HG02938 (cell line): Measurements from ENCODE around the gene AGPAT3.

Source experiments
- ATAC-seq: cut with Tn5 transposase; IDR thresholded peaks from one replicate; pipeline ENCODE4 v1.9.1; 2021; ENCODE audit warnings: mild to moderate bottlenecking, moderate library complexity; ENCODE audit not compliant: unreplicated experiment

The AGPAT3 gene

DNA sequence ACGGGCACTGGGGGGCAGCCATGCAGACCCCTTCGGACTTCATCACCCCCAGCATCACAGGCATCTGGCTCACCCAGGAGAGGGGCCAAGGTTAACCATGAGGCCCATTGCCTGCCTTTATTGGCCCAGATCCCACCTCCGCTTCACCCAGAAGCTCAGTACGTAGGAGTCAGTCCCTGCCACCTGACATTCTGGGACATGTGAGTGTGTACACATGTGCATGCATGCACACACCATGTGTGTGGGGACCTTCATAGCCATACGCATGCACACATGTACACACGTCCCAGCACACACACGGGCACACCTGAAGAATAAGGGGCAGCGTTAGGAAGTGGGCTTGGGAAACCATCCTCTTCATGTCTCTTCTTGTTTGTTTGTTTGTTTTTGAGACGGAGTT is 123.0 kb downstream of the AGPAT3 start:
- no peak for ATAC-seq

DNA sequence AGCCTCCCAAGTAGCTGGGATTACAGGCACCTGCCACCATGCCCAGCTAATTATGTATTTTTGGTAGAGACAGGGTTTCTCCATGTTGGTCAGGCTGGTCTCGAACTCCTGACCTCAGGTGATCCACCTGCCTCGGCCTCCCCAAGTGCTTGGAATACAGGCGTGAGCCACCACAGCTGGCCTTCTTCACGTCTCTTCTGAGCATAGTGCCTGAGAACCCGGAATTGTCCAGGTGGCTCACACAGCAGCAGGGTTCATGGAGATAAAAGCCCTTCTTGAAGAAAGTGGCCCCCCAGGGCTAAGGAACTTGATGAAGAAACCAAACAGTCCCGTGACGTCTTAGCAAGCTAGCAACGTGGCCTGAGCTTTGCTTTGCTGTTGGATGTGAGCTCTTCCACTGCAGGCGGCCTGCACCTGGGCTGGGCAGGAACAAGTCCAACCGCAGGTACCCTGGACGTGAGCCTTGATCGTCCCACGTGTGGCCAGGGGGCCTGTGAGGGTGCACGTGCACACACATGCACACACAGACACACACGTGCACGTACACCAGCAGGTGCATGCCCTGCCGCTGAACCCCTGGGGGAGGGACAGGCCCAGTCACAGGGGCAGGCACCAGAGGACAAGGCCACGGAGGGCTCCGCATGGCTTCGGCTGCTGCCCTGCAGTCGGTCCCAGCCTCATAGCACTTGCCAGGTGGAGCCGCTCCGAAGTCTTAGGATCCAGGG is 123.6 kb downstream of the AGPAT3 start:
- ATAC-seq, result no peak

DNA sequence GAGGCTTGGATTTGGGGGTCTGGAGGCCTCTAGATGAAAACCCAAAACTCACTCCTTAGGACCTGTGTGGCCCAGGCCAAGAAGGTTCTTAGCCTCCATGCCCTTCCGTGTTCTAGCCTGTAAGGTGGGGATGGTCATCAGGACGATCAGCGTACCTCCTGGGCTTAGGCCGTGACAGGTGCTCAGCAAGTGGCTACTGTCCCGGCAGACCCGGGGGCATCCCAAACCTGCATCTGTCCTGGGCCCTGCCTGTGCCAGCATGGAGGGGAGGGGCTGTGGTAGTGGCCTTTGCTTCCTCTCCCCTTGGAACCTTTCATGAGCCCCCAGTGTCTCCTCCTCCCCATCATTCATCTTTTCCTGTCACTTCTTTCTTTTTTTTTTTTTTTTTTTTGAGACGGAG is 124.4 kb downstream of the AGPAT3 start:
- ATAC-seq, result no peak

- ATAC-seq, result no peak
These were observed 126.5 kb downstream of the AGPAT3 start for GRCh38 chr21:43991447-43991991.

- ATAC-seq, result no peak
These were observed 127.1 kb downstream of the AGPAT3 start for GRCh38 chr21:43992121-43992520.

DNA sequence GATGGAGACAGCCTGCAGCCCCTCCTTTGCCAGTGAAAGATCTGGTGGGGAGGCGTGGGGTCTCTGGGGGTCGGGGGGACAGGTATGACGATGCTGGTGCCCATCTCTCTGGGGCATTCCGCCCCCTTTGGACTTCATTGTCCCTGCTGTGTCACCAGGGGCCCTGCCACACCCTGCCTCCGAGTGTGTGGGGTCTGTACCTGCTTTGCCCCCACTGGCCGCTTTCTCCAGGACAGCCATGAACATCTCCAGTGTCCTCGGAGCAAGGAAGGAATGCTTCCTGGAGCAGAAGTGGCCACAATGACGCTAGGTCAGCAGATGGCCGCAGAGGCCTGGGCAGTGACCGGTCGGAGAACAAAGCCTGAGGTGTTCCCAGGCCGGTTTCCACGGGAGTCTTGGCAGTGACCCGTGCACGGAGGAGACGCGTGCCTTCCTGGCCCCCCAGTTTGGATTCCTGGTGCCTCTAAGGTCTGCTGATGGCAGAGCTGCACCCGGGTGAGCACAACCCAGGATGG is 128.5 kb downstream of the AGPAT3 start:
- ATAC-seq, result no peak

- no peak for ATAC-seq
These were observed 129.1 kb downstream of the AGPAT3 start for GRCh38 chr21:43994085-43994484.

DNA sequence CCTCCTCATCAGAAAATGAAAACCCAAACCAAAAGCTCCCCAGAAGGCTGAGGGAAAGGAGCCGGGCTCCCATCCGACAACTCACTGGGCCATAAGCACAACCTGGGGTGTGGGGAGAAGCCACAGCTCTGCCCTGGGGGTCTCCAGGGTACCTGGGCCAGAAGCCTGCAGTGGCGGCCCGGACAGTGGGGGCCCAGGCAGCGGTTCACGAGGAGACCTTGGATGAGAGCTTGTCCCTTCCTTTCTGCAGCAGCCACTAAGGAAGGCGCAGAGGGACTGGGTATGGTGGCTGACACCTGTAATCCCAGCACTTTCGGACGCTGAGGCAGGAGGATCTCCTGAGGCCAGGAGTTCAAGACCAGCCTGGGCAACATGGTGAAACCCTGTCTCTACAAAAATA is 129.6 kb downstream of the AGPAT3 start:
- ATAC-seq, result no peak

GRCh38 chr21:43995521-43996105 is 130.6 kb downstream of the AGPAT3 start:
- ATAC-seq, result no peak

DNA sequence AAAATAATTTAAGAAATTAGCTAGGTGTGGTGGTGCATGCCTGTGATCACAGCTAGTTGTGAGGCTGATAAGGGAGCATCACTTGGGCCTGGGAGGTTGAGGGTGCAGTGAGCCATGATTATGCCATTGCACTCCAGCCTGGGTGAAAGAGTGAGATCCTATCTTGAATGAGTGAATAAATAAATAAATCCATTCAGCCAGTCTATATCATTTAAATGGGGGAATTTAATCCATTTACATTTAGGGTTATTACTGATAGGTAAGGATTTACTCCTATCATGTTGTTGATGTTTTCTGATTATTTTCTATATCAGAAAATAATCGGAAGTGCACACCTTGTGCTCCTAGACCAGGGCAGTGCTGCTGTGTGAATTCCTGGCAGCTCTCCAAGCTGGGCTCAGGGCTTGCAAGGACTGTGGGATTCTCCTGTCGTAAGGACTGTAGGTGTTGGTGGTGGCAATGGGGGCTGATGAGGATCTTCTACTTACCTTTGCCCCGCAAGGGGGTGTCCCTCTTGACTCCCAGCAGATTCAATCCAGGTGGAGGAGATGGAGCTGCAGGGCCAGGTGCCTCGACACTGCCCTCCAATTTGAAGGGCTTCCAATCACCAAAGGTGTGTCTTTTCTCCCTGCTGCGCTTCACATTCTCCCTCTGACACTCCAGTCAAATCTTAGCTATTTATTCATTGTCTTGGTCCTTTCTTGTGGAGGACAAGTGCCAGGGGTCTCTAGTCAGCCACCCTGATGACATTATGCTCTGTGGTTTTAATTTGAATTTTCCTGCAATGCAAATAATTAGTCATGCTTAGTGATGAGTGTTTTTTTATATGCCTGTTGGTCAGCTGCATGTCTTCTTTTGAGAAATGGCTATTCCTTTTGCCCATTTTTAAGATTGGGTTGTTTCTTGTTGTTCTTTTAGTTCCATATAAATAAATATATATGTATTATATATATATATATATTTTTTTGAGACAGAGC is 133.0 kb downstream of the AGPAT3 start:
- ATAC-seq, result no peak

- ATAC-seq, result no peak
These were observed 135.3 kb downstream of the AGPAT3 start for GRCh38 chr21:44000360-44000759.

DNA sequence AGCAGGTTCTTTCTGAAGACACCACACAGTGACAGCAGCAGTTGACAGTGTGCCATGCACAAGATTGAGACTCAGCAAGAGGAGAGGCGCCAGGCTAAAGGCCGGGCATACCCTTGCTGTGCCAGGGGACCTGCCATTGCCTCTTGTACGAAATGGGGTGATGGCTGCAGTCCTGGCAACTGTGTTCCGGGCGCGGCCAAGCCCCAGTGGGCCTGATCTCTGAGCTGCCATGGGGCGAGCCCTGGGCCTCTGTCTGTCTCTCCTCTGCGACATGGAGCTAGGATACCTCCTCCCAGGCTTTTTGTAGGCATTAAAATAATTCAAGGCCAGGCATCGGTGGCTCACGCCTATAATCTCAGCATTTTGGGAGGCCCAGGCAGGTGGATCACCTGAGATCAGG is 137.5 kb downstream of the AGPAT3 start:
- ATAC-seq, result no peak

DNA sequence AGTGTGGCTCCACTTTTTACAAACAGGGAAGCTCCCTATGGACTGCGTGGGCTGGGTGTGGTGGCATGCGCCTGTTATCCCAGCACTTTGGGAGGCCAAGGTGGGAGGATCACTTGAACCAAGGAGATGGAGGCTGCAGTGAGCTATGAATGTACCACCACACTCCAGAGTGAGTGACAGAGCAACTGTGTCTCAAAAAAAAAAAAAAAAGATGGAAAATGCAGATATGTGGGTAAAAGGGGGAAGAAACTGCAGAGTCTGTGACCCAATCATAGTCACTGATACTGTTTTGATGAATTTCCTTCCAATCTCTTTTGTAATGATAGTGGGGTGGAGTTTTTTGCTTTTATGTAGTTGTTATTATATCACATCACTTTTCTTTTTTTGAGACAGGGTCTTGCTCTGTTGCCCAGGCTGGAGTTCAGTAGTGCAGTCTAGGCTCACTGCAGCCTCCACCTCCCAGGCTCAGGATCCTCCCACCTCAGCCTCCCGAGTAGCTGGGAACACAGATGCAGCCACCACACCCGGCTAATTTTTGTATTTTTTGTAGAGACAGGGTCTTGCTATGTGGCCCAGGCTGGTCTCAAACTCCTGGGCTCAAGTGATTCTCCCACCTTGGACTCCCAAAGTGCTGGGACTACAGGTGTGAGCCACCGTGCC is 138.4 kb downstream of the AGPAT3 start:
- no peak for ATAC-seq

DNA sequence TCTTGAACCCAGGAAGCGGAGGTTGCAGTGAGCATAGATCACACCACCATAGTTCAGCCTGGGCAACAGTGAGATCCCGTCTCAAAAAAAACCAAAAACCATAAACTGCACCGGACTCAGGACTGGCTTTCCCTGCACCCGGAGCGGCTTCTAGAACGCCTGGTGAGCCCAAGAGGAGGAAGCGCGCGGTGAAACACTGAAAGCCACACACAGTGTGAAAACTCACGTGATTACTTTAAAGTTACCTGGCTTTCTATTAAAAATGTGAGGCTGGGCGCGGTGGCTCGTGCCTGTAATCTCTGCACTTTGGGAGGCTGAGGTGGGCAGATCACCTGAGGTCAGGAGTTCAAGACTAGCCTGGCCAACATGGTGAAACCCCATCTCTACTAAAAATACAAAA is 140.0 kb downstream of the AGPAT3 start:
- no peak for ATAC-seq

GRCh38 chr21:44005593-44005992 is 140.6 kb downstream of the AGPAT3 start:
- no peak for ATAC-seq

- no peak for ATAC-seq
These were observed 141.1 kb downstream of the AGPAT3 start for GRCh38 chr21:44006017-44006619.

GRCh38 chr21:44006656-44007055 is 141.6 kb downstream of the AGPAT3 start:
- no peak for ATAC-seq

DNA sequence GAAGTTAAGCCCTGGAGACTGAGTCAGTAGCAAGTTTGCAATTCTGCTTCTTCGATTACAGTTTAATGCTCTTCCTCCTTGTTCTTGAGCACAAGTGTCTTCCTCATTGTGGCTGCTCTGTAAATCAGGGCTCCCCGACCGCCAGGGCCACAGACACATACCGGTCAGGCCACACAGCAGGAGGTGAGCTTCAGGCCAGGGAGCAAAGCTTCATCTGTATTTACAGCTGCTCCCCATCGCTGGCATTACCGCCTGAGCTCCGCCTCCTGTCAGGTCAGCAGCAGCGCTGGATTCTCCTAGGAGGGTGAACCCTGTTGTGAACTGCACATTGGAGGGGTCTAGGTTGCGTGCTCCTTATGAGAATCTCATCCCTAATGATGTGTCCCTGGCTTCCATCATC is 145.4 kb downstream of the AGPAT3 start:
- no peak for ATAC-seq

GRCh38 chr21:44011123-44011522 is 146.1 kb downstream of the AGPAT3 start:
- no peak for ATAC-seq
